C4-2B (cell line): ENCODE measurements around the gene FRS3.
A peak's percentile ranks its signal among the peaks of the same experiment; 100 is the strongest.

Experiments
- H3K27ac ChIP-seq: fragments of 450-650 bp; 2 replicates; pipeline ENCODE4 v1.5.1; 2017
- CTCF ChIP-seq: fragments of 450-650 bp; conservative IDR thresholded peaks from 2 replicates; pipeline ENCODE4 v1.5.1; 2017; ENCODE audit warnings: mild to moderate bottlenecking
- ZFX ChIP-seq: fragments of 450-650 bp; IDR thresholded peaks from 2 replicates; pipeline ENCODE4 v1.6.1; 2017

Gene FRS3

DNA sequence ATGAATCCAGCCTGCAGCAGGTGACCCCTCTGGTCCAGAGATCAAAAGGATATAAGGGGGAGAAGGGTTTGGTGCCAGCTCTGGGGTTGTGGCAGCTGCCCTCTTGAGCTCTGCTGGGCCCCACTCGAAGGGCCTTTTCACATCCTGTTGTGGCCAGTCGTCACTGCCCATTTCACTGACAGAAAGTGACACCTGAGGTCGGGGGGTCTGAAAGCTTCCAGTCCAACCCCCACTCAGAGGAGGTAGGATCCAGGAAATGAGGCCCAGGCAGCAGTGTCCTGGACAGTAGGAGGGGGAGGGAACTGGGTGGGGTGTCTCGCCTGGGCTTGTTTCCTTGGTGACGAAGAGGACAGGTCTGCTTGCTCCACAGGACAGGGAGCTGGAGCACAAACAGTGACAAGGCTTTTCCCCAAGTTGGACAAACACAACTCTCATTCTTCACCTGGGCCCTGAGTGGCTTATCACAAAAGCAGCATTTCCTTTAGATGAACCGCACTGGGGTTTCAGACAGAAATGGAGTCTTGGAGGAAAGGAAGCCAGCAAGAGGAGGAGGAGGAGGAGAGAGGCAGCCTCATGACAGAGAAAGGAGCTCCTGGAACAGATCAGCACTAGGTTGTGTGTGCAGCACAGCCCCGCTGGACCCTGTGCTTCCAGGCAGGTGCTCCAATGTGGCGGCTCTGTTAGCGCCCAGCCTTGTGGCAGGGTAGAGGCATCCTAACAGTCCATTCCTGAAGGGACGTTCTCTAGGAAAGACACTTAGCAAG lies 11.0 kb downstream of the FRS3 start:
- TF ChIP-seq CTCF = no peak
- TF ChIP-seq ZFX = no peak
- H3K27ac ChIP-seq = peak overlapping the region; percentile 81

DNA sequence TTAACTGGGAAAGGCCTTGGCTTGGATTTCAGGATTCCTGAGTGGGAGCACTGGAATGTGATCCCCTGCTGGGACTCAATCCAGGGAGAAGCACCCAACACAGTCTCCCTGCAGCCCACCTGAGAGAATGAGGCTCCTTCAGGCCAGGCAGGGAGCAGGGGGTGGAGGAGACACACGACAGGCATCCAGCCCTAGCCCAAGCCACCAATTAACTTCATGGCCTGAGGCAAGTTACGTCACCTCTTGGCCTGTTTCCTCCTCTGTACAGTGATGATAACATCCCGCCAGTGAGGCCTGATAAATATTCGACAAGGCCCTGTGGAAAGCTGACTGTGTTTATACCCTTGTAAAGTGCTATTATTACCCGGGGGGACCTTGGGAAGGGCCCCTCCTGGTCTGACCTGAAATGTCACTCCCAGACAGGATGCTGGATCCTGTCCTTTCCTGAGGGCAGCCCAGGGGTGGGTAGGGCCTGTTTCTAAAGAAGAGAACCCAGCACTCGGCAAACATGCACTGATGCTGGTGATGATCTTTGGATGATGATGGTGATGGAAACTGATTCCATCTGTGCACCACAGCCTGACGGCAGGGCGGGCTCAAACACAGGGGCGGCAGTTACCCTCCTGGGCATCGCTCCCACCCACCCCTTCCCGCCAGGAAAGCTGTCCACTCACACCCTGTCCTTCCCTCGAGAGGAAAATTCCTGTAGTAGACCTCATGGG lies 12.4 kb downstream of the FRS3 start:
- peak overlapping the region; percentile 81 for H3K27ac ChIP-seq

DNA sequence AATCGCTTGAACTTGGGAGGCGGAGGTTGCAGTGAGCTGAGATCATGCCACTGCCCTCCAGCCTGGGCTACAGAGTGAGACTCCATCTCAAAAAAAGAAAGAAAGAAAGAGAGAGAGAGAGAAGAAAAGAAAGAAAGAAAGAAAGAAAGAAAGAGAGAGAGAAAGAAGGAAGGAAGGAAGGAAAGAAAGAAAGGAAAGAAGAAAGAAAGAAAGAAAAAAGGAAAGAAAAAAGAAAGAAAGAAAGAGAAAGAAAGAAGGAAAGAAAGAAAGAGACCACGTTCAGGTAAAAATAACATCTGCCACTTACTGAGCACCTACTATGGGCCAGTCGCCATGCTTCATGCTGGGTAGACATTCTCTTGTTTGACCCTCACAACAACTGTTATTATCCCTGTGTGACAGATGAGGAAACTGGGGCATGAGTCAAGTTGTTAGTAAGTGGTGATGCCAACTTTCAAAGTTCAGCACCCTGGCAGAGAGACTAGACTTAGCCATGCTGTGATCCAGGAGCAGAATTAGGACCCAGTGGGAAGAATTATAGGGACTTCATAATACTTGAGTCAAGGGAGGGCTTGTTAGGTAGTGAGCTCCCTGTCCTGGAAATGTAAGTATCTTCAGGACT lies 13.5 kb downstream of the FRS3 start:
- peak overlapping the region; percentile 81 for H3K27ac ChIP-seq

More for the DNA sequence above, 12.4 kb downstream of the FRS3 start:
- TF ChIP-seq ZFX = peak; percentile 25; the same call in 1 of the 2 replicates
- no peak for TF ChIP-seq CTCF

GRCh38 chr6:41763470-41763869 lies 16.2 kb downstream of the FRS3 start:
- H3K27ac ChIP-seq = no peak overlapping the region
- no peak for TF ChIP-seq CTCF
- TF ChIP-seq ZFX = no peak

- TF ChIP-seq CTCF = no peak
- no peak for TF ChIP-seq ZFX
- H3K27ac ChIP-seq = no peak overlapping the region
Measured at GRCh38 chr6:41759905-41760579, 19.7 kb downstream of the FRS3 start.

GRCh38 chr6:41759106-41759904 lies 20.4 kb downstream of the FRS3 start:
- no peak for TF ChIP-seq ZFX
- no peak for TF ChIP-seq CTCF

GRCh38 chr6:41758641-41759035 lies 21.1 kb downstream of the FRS3 start:
- H3K27ac ChIP-seq = no peak overlapping the region
- TF ChIP-seq CTCF (no peak), ZFX (no peak)

More at GRCh38 chr6:41759106-41759904, 20.4 kb downstream of the FRS3 start:
- no peak overlapping the region for H3K27ac ChIP-seq
